OCI-LY3 (cell line): ENCODE data around the gene ORC4.

Experiments used
- H2AFZ ChIP-seq: fragments of 200-600, 300-600 bp; shearing (Covaris generic); 2 replicates; pipeline ENCODE4 v1.6.0; 2014; ENCODE audit warnings: antibody characterized with exemption, low read depth, low read length
- H3K27ac ChIP-seq: fragments of 200-600, 300-600 bp; sonication (generic); 2 replicates; pipeline ENCODE4 v1.5.1; 2014; ENCODE audit warnings: mild to moderate bottlenecking, low read length, moderate library complexity, mixed read lengths
- H3K27me3 ChIP-seq: fragments of 200-600, 300-600 bp; sonication (generic); 2 replicates; pipeline ENCODE4 v1.6.1; 2014; ENCODE audit warnings: low read depth, low read length, mixed read lengths
- H3K36me3 ChIP-seq: fragments of 200-600, 300-600 bp; sonication (generic); replicated peaks from 2 replicates; pipeline ENCODE3; 2014; ENCODE audit warnings: low read depth, low read length, mixed read lengths
- H3K4me1 ChIP-seq: fragments of 300-600, 200-600 bp; sonication (generic); 2 replicates; pipeline ENCODE4 v1.6.1; 2014; ENCODE audit warnings: low read length, mixed read lengths
- H3K4me2 ChIP-seq: fragments of 200-600, 300-600 bp; sonication (generic); 2 replicates; pipeline ENCODE4 v1.6.1; 2014; ENCODE audit warnings: low read length, mixed read lengths
- H3K4me3 ChIP-seq: fragments of 300-600, 200-600 bp; sonication (generic); 2 replicates; pipeline ENCODE4 v1.5.1; 2014; ENCODE audit warnings: antibody characterized with exemption, mild to moderate bottlenecking, low read length, moderate library complexity
- H3K79me2 ChIP-seq: fragments of 300-600, 200-600 bp; shearing (Covaris generic); 2 replicates; pipeline ENCODE4 v1.6.1; 2014; ENCODE audit warnings: mild to moderate bottlenecking, low read length, mixed read lengths
- H3K9ac ChIP-seq: fragments of 300-600, 200-600 bp; shearing (Covaris generic); 2 replicates; pipeline ENCODE4 v1.6.0; 2014; ENCODE audit warnings: mild to moderate bottlenecking, low read length, moderate library complexity
- H3K9me3 ChIP-seq: fragments of 200-600, 300-600 bp; shearing (Covaris generic); 2 replicates; pipeline ENCODE4 v1.6.1; 2014; ENCODE audit warnings: low read length, mixed read lengths; ENCODE audit not compliant: insufficient read depth
- H4K20me1 ChIP-seq: fragments of 200-600, 300-600 bp; sonication (generic); 2 replicates; pipeline ENCODE4 v1.6.1; 2016; ENCODE audit warnings: low read length, mixed read lengths; ENCODE audit not compliant: insufficient read depth
- EZH2phosphoT487 ChIP-seq: fragments of 200-600 bp; shearing (Covaris generic); IDR thresholded peaks from 2 replicates; pipeline ENCODE4 v1.6.1; 2018; ENCODE audit warnings: antibody characterized with exemption, mixed run types, low read depth
- TF ChIP-seq, protein P1 (sequence below): fragments of 200-600, 300-600 bp; sonication (generic); IDR thresholded peaks from 2 replicates; pipeline ENCODE4 v1.5.1; 2014; ENCODE audit warnings: antibody characterized with exemption, low read length, low read depth

Gene ORC4

DNA sequence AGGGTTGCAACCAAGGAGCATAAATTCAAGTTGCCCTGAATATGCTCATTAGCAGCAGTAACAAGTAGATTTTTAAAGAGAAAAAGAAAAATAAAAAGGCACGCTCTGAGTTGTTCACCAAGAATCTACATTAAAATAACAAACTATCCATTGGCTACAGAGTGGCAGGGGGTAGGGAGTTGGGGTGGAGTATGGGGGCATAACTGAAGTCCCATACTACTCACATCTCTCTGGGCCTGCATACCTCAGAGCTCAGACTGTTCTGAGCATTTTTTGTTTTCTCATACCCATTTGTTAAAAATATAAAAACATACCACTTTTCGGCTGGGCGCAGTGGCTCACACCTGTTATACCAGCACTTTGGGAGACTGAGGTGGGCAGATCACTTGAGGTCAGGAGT is 31.4 kb downstream of the ORC4 start:
- H3K27me3 ChIP-seq, result no peaks in the 10 kb centered on the region
- H3K4me2 ChIP-seq, result no peak overlapping the region
- no peaks in the 10 kb centered on the region for H3K36me3 ChIP-seq
- peaks cover 35% of the 10 kb centered on the region for H3K79me2 ChIP-seq
- no peak overlapping the region for H3K4me3 ChIP-seq
- H3K9me3 ChIP-seq, result no peaks in the 10 kb centered on the region
- peaks cover 24% of the 10 kb centered on the region for H4K20me1 ChIP-seq
- TF ChIP-seq, protein P1, sequence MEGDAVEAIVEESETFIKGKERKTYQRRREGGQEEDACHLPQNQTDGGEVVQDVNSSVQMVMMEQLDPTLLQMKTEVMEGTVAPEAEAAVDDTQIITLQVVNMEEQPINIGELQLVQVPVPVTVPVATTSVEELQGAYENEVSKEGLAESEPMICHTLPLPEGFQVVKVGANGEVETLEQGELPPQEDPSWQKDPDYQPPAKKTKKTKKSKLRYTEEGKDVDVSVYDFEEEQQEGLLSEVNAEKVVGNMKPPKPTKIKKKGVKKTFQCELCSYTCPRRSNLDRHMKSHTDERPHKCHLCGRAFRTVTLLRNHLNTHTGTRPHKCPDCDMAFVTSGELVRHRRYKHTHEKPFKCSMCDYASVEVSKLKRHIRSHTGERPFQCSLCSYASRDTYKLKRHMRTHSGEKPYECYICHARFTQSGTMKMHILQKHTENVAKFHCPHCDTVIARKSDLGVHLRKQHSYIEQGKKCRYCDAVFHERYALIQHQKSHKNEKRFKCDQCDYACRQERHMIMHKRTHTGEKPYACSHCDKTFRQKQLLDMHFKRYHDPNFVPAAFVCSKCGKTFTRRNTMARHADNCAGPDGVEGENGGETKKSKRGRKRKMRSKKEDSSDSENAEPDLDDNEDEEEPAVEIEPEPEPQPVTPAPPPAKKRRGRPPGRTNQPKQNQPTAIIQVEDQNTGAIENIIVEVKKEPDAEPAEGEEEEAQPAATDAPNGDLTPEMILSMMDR, result no peak
- TF ChIP-seq EZH2phosphoT487, result no peak
- H3K9ac ChIP-seq, result no peak overlapping the region
- no peak overlapping the region for H3K27ac ChIP-seq
- H2AFZ ChIP-seq, result no peak overlapping the region
- H3K4me1 ChIP-seq, result peaks cover 4% of the 10 kb centered on the region; the same call in 1 of the 2 replicates

DNA sequence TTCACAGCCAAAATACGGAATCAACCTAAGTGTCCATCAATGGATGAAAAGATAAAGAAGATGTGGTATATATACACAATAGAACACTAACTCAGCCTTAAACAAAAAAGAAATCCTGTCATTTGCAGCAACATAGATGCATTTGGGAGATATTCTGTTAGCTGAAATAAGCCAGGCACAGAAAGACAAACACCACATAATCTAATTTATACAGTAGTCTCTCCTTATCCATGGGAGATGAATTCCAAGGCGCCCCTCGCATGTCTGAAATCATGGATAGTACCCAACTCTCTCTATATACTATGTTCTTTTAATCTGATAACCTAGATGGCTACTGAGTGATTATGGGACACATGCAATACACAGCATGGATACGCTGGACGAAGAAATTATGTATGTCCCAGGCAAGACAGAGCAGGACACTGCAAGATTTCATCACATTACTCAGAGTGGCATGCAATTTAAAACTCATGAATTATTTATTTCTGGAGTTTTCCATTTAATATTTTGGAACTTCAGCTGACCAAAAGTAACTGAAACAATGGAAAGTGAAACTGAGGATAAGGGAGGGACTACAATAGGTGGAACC is 39.5 kb downstream of the ORC4 start:
- no peak overlapping the region for H3K4me3 ChIP-seq

DNA sequence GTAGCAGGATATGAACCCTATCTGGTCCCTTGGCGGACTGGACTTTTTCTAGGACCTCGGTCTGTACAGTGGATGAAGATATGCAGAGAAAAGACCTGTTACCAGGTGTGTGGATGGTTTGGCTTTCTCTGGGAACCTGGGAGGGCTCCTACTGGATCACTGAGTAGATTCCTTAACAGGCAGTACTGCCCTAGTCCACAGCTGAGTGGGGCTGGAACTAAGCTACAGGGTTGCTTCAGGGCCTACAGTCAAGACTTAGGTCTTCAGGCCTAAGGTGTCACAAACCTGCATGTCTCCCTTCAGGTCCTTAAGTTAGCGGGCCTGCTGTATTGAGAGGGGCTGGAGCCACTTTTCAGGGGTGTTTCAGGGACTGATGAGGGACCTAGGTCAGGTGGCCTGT is 42.9 kb downstream of the ORC4 start:
- Histone ChIP-seq H3K9me3 (no peaks in the 10 kb centered on the region), H3K36me3 (peaks cover 6% of the 10 kb centered on the region), H3K79me2 (peaks cover 28% of the 10 kb centered on the region), H3K4me3 (no peak overlapping the region), H3K4me2 (no peak overlapping the region), H2AFZ (no peak overlapping the region), H3K9ac (no peak overlapping the region), H3K27ac (no peak overlapping the region), H3K27me3 (no peaks in the 10 kb centered on the region), H3K4me1 (no peaks in the 10 kb centered on the region), H4K20me1 (peaks cover 7% of the 10 kb centered on the region; the same call in 1 of the 2 replicates)
- TF ChIP-seq, protein P1, result no peak
- no peak for TF ChIP-seq EZH2phosphoT487

More for the DNA sequence above, 39.5 kb downstream of the ORC4 start:
- no peak overlapping the region for H3K9ac ChIP-seq
- TF ChIP-seq, protein P1, result no peak
- TF ChIP-seq EZH2phosphoT487, result no peak
- H3K36me3 ChIP-seq, result peaks cover 6% of the 10 kb centered on the region
- no peaks in the 10 kb centered on the region for H3K4me1 ChIP-seq
- H2AFZ ChIP-seq, result no peak overlapping the region
- no peak overlapping the region for H3K4me2 ChIP-seq
- H3K9me3 ChIP-seq, result no peaks in the 10 kb centered on the region
- no peaks in the 10 kb centered on the region for H3K27me3 ChIP-seq
- peaks cover 20% of the 10 kb centered on the region for H4K20me1 ChIP-seq
- H3K79me2 ChIP-seq, result peaks cover 46% of the 10 kb centered on the region
- no peak overlapping the region for H3K27ac ChIP-seq

DNA sequence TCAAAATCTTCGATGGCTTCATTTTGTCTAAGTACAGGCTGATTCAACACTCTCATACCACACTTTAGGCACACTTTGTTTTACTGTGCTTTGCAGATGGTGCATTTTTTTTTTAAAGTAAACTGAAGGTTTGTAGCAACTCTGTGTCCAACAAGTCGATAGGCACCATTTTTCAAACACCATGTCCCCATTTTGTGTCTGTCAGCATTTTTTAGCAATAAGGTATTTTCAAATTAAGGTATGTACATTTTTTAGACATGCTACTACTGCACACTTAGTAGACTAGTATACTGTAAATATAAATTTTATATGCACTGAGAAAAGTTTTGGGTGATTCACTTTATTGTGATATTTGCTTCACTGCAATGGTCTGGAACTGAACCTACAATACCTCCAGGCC is 44.4 kb downstream of the ORC4 start:
- no peak overlapping the region for H2AFZ ChIP-seq
- no peak for TF ChIP-seq EZH2phosphoT487
- TF ChIP-seq, protein P1, result no peak
- peaks cover 6% of the 10 kb centered on the region for H3K36me3 ChIP-seq
- H3K4me1 ChIP-seq, result no peaks in the 10 kb centered on the region
- no peak overlapping the region for H3K4me2 ChIP-seq
- H4K20me1 ChIP-seq, result peaks cover 5% of the 10 kb centered on the region; the same call in 1 of the 2 replicates
- H3K9me3 ChIP-seq, result no peaks in the 10 kb centered on the region
- no peak overlapping the region for H3K4me3 ChIP-seq
- H3K9ac ChIP-seq, result no peak overlapping the region
- no peaks in the 10 kb centered on the region for H3K27me3 ChIP-seq
- H3K79me2 ChIP-seq, result peaks cover 25% of the 10 kb centered on the region
- no peak overlapping the region for H3K27ac ChIP-seq
